HEK293 (cell line): ENCODE measurements around the gene SFMBT2.

Experiments
- BCL11A ChIP-seq: fragments of 450-650 bp; formaldehyde crosslinking; IDR thresholded peaks from 2 replicates; pipeline ENCODE4 v1.5.1; 2016; ENCODE audit warnings: low read depth, missing biosample characterization, missing genetic modification characterization
- SETDB1 ChIP-seq: IDR thresholded peaks from one replicate; pipeline ENCODE4 v1.6.1; 2017; ENCODE audit warnings: mild to moderate bottlenecking, low read length, moderate library complexity, mixed read lengths; ENCODE audit not compliant: insufficient read length
- TCF7L2 ChIP-seq: IDR thresholded peaks from 2 replicates; pipeline ENCODE4 v1.6.1; 2011; ENCODE audit warnings: low read depth, mild to moderate bottlenecking, inconsistent platforms, low read length, moderate library complexity, borderline replicate concordance
- YY2 ChIP-seq: fragments of 450-650 bp; formaldehyde crosslinking; IDR thresholded peaks from 2 replicates; pipeline ENCODE4 v1.5.1; 2016; ENCODE audit warnings: missing biosample characterization, missing genetic modification characterization
- ZEB2 ChIP-seq: fragments of 450-650 bp; formaldehyde crosslinking; IDR thresholded peaks from 2 replicates; pipeline ENCODE4 v1.5.1; 2016; ENCODE audit warnings: missing biosample characterization, missing genetic modification characterization
- ZNF292 ChIP-seq: fragments of 450-650 bp; formaldehyde crosslinking; IDR thresholded peaks from 2 replicates; pipeline ENCODE4 v1.5.1; 2016; ENCODE audit warnings: low read depth, missing biosample characterization, missing genetic modification characterization, borderline replicate concordance
- ZNF658 ChIP-seq: fragments of 450-650 bp; formaldehyde crosslinking; IDR thresholded peaks from 2 replicates; pipeline ENCODE4; 2016; ENCODE audit warnings: missing biosample characterization, missing genetic modification characterization
- TF ChIP-seq, protein P1 (sequence below): fragments of 450-650 bp; formaldehyde crosslinking; IDR thresholded peaks from 2 replicates; pipeline ENCODE4 v1.5.1; 2016; ENCODE audit warnings: missing biosample characterization, missing genetic modification characterization
- TF ChIP-seq, protein P2 (sequence below): fragments of 450-650 bp; formaldehyde crosslinking; IDR thresholded peaks from 2 replicates; pipeline ENCODE4 v1.5.1; 2016; ENCODE audit warnings: missing biosample characterization, missing genetic modification characterization, low read depth
- TF ChIP-seq, protein P3 (sequence below): fragments of 450-650 bp; formaldehyde crosslinking; IDR thresholded peaks from 2 replicates; pipeline ENCODE4 v1.5.1; 2016; ENCODE audit warnings: missing biosample characterization, missing genetic modification characterization
- TF ChIP-seq, protein P4 (sequence below): fragments of 450-650 bp; formaldehyde crosslinking; conservative IDR thresholded peaks from 2 replicates; pipeline ENCODE4 v1.5.1; 2016; ENCODE audit warnings: low read depth, missing biosample characterization, missing genetic modification characterization
- TF ChIP-seq, protein P5 (sequence below): fragments of 450-650 bp; formaldehyde crosslinking; IDR thresholded peaks from 2 replicates; pipeline ENCODE4 v1.5.1; 2016; ENCODE audit warnings: missing biosample characterization, missing genetic modification characterization

DNA sequence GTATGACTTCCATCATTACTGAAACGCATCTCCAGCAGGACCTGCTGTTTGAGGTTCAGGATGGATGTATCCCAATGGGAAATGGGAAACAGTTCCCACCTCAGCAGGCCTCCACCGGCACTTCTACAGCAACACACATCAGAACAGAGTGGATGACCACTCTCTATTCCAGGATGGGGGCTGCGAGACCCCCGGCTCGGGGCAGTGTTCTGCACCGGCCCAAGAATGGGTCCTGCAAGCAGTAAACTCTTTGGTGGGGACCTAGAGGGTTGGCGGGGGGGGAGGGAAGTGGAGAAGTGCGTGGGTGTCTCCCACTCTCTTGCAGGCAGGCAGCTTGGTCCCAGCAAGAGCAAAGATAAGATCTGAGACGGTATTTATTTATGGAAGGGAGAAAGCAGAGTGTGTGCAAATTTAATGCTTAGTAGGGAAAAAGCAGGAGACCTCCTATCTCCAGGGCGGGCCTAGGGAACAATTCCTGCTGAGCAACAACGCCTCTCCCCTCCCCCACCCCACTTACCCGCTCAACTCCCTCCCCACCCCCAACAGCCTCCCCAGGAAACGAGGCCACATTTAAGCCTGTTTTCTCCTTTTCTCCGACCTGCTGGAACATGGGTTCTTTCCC lies 4.0 kb downstream of the SFMBT2 start:
- TF ChIP-seq, protein P1, sequence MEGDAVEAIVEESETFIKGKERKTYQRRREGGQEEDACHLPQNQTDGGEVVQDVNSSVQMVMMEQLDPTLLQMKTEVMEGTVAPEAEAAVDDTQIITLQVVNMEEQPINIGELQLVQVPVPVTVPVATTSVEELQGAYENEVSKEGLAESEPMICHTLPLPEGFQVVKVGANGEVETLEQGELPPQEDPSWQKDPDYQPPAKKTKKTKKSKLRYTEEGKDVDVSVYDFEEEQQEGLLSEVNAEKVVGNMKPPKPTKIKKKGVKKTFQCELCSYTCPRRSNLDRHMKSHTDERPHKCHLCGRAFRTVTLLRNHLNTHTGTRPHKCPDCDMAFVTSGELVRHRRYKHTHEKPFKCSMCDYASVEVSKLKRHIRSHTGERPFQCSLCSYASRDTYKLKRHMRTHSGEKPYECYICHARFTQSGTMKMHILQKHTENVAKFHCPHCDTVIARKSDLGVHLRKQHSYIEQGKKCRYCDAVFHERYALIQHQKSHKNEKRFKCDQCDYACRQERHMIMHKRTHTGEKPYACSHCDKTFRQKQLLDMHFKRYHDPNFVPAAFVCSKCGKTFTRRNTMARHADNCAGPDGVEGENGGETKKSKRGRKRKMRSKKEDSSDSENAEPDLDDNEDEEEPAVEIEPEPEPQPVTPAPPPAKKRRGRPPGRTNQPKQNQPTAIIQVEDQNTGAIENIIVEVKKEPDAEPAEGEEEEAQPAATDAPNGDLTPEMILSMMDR (tag by site-specific recombination), result no peak
- TF ChIP-seq, protein P2, sequence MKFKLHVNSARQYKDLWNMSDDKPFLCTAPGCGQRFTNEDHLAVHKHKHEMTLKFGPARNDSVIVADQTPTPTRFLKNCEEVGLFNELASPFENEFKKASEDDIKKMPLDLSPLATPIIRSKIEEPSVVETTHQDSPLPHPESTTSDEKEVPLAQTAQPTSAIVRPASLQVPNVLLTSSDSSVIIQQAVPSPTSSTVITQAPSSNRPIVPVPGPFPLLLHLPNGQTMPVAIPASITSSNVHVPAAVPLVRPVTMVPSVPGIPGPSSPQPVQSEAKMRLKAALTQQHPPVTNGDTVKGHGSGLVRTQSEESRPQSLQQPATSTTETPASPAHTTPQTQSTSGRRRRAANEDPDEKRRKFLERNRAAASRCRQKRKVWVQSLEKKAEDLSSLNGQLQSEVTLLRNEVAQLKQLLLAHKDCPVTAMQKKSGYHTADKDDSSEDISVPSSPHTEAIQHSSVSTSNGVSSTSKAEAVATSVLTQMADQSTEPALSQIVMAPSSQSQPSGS (tag by site-specific recombination), result no peak
- TF ChIP-seq BCL11A (tag by site-specific recombination) (no peak), YY2 (no peak), SETDB1 (no peak), ZNF658 (no peak), ZNF292 (no peak), TCF7L2 (no peak), ZEB2 (no peak)
- TF ChIP-seq, protein P3, sequence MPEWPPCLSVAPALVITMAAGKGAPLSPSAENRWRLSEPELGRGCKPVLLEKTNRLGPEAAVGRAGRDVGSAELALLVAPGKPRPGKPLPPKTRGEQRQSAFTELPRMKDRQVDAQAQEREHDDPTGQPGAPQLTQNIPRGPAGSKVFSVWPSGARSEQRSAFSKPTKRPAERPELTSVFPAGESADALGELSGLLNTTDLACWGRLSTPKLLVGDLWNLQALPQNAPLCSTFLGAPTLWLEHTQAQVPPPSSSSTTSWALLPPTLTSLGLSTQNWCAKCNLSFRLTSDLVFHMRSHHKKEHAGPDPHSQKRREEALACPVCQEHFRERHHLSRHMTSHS (tag by site-specific recombination), result no peak
- TF ChIP-seq, protein P4, sequence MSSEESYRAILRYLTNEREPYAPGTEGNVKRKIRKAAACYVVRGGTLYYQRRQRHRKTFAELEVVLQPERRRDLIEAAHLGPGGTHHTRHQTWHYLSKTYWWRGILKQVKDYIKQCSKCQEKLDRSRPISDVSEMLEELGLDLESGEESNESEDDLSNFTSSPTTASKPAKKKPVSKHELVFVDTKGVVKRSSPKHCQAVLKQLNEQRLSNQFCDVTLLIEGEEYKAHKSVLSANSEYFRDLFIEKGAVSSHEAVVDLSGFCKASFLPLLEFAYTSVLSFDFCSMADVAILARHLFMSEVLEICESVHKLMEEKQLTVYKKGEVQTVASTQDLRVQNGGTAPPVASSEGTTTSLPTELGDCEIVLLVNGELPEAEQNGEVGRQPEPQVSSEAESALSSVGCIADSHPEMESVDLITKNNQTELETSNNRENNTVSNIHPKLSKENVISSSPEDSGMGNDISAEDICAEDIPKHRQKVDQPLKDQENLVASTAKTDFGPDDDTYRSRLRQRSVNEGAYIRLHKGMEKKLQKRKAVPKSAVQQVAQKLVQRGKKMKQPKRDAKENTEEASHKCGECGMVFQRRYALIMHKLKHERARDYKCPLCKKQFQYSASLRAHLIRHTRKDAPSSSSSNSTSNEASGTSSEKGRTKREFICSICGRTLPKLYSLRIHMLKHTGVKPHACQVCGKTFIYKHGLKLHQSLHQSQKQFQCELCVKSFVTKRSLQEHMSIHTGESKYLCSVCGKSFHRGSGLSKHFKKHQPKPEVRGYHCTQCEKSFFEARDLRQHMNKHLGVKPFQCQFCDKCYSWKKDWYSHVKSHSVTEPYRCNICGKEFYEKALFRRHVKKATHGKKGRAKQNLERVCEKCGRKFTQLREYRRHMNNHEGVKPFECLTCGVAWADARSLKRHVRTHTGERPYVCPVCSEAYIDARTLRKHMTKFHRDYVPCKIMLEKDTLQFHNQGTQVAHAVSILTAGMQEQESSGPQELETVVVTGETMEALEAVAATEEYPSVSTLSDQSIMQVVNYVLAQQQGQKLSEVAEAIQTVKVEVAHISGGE, result no peak
- TF ChIP-seq, protein P5, sequence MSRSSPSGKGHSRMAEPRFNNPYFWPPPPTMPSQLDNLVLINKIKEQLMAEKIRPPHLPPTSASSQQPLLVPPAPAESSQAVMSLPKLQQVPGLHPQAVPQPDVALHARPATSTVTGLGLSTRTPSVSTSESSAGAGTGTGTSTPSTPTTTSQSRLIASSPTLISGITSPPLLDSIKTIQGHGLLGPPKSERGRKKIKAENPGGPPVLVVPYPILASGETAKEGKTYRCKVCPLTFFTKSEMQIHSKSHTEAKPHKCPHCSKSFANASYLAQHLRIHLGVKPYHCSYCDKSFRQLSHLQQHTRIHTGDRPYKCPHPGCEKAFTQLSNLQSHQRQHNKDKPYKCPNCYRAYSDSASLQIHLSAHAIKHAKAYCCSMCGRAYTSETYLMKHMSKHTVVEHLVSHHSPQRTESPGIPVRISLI, result no peak
